MM.1S (cell line): ENCODE data around the gene GNPDA2.

Experiments used
- DNase-seq: peaks from one replicate; pipeline ENCODE4 v3.0.0-alpha.2; 2015
- H2AFZ ChIP-seq: fragments of 300-600 bp; sonication (generic); 2 replicates; pipeline ENCODE4 v1.6.0; 2016; ENCODE audit warnings: antibody characterized with exemption, low read length
- H3F3A ChIP-seq: fragments of 300-600 bp; sonication (generic); 2 replicates; pipeline ENCODE4 v1.6.1; 2016; ENCODE audit warnings: mild to moderate bottlenecking, antibody characterized with exemption, low read length, moderate library complexity, mixed read lengths; ENCODE audit not compliant: insufficient read depth
- H3K27ac ChIP-seq: fragments of 300-600 bp; sonication (generic); 2 replicates; pipeline ENCODE4 v1.5.1; 2016; ENCODE audit warnings: mild to moderate bottlenecking, low read length
- H3K27me3 ChIP-seq: fragments of 300-600 bp; sonication (generic); replicated peaks from 2 replicates; pipeline ENCODE4 v1.6.0; 2016; ENCODE audit warnings: low read length; ENCODE audit not compliant: insufficient read depth
- H3K36me3 ChIP-seq: fragments of 300-600 bp; sonication (generic); replicated peaks from 2 replicates; pipeline ENCODE4 v1.6.1; 2016; ENCODE audit warnings: mild to moderate bottlenecking, low read length, mixed read lengths; ENCODE audit not compliant: insufficient read depth
- H3K4me1 ChIP-seq: fragments of 300-600 bp; sonication (generic); 2 replicates; pipeline ENCODE4 v1.6.1; 2016; ENCODE audit warnings: low read length, mixed read lengths
- H3K4me2 ChIP-seq: fragments of 300-600 bp; sonication (generic); 2 replicates; pipeline ENCODE4 v1.6.0; 2016; ENCODE audit warnings: low read depth, low read length
- H3K4me3 ChIP-seq: fragments of 300-600 bp; sonication (generic); 2 replicates; pipeline ENCODE4 v1.5.1; 2016; ENCODE audit warnings: low read length, mixed read lengths
- H3K79me2 ChIP-seq: fragments of 300-600 bp; sonication (generic); 2 replicates; pipeline ENCODE4 v1.6.1; 2016; ENCODE audit warnings: mixed run types, low read length, mixed read lengths
- H3K9ac ChIP-seq: fragments of 300-600 bp; sonication (generic); 2 replicates; pipeline ENCODE4 v1.6.1; 2016; ENCODE audit warnings: low read length, mixed read lengths
- H3K9me2 ChIP-seq: fragments of 300-600 bp; sonication (generic); replicated peaks from 2 replicates; pipeline ENCODE4 v1.6.1; 2016; ENCODE audit warnings: mild to moderate bottlenecking, low read length, mixed read lengths; ENCODE audit not compliant: insufficient read depth
- H3K9me3 ChIP-seq: fragments of 300-600 bp; sonication (generic); replicated peaks from 2 replicates; pipeline ENCODE4 v1.6.1; 2016; ENCODE audit warnings: mild to moderate bottlenecking, low read length, mixed read lengths; ENCODE audit not compliant: insufficient read depth
- H4K20me1 ChIP-seq: fragments of 300-600 bp; sonication (generic); 2 replicates; pipeline ENCODE4 v1.6.1; 2016; ENCODE audit warnings: mild to moderate bottlenecking, low read length, moderate library complexity, mixed read lengths; ENCODE audit not compliant: insufficient read depth
- EZH2 ChIP-seq: fragments of 300-600 bp; sonication (generic); optimal IDR thresholded peaks from 2 replicates; pipeline ENCODE3; 2017; ENCODE audit warnings: low read depth, mild to moderate bottlenecking, antibody characterized with exemption, low read length, mixed read lengths
- EZH2phosphoT487 ChIP-seq: fragments of 300-600 bp; sonication (generic); IDR thresholded peaks from 2 replicates; pipeline ENCODE4 v1.6.1; 2018; ENCODE audit warnings: antibody characterized with exemption, low read length
- TF ChIP-seq, protein P1 (sequence below): fragments of 300-600 bp; sonication (generic); IDR thresholded peaks from 2 replicates; pipeline ENCODE4 v1.5.1; 2016; ENCODE audit warnings: antibody characterized with exemption, low read length, mixed read lengths

The GNPDA2 gene

DNA sequence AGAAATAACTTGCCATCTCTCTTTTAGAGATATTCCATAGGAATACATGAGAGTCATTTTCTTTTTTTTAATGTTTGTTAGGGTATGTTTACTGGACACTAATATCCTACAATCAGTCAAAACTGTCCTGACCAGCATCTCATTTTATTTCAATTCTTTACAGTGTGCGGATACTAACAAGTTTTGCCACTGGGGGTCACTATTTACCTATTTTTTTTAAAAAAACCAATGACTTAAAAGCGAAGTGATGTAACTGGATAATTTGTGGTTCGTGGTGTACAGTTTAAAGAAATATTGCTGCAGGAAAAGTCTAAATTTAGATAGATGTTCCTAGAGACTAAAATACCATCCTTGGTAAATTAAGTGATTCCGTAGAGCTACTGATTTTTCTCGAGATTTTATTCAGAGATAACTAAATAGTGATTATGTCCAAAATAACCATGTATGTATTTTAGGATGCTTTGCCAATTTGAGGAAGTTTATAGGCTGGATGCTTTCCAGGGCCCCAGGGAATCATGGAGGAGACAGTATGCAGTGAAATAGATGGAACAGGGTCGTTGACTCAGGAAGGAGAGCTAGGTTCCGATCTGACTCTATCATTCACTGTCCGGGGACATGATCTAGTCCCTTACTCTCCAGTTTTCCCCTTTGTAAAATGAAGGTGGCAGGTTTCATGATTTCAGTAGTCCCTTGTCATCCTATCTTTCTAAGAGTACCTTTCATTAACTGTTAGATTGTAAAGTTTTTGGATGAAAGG lies 34.0 kb upstream of the GNPDA2 start:
- Histone ChIP-seq H3K4me1 (no peaks in the 10 kb centered on the region), H3K9me3 (no peaks in the 10 kb centered on the region), H3K4me2 (no peak overlapping the region), H3K27ac (no peak overlapping the region), H3K27me3 (no peaks in the 10 kb centered on the region), H3K9ac (no peak overlapping the region), H3K79me2 (no peaks in the 10 kb centered on the region), H3K36me3 (no peaks in the 10 kb centered on the region), H3K4me3 (no peak overlapping the region), H3F3A (no peaks in the 10 kb centered on the region), H3K9me2 (no peaks in the 10 kb centered on the region), H4K20me1 (no peaks in the 10 kb centered on the region), H2AFZ (no peak overlapping the region)
- TF ChIP-seq, protein P1, sequence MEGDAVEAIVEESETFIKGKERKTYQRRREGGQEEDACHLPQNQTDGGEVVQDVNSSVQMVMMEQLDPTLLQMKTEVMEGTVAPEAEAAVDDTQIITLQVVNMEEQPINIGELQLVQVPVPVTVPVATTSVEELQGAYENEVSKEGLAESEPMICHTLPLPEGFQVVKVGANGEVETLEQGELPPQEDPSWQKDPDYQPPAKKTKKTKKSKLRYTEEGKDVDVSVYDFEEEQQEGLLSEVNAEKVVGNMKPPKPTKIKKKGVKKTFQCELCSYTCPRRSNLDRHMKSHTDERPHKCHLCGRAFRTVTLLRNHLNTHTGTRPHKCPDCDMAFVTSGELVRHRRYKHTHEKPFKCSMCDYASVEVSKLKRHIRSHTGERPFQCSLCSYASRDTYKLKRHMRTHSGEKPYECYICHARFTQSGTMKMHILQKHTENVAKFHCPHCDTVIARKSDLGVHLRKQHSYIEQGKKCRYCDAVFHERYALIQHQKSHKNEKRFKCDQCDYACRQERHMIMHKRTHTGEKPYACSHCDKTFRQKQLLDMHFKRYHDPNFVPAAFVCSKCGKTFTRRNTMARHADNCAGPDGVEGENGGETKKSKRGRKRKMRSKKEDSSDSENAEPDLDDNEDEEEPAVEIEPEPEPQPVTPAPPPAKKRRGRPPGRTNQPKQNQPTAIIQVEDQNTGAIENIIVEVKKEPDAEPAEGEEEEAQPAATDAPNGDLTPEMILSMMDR, result peak; percentile 56
- TF ChIP-seq EZH2 (no peak), EZH2phosphoT487 (no peak)
- peak; percentile 59 for DNase-seq

DNA sequence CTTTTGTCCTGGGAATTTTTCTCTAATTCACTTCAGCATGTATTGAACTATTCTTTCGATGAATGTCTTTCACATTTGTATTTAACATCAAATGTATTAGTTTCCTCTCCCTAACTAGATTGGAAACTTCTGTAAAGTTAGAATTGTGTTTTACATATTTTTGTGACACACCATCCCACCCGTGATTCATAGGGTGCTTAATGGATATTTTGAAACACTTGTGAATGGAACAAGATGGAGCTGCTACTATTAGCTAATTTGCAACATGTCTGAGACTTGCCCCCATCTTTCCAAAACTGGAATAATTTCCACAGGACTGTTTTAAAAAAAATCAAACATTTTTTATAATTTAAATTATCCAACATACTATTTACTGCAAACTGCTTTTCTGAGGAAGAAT lies 30.2 kb upstream of the GNPDA2 start:
- no peak for DNase-seq
- TF ChIP-seq EZH2, result no peak
- TF ChIP-seq, protein P1, result no peak
- no peak for TF ChIP-seq EZH2phosphoT487
- Histone ChIP-seq H3K4me2 (no peak overlapping the region), H3K79me2 (no peaks in the 10 kb centered on the region), H3K9me3 (no peaks in the 10 kb centered on the region), H3F3A (no peaks in the 10 kb centered on the region), H3K9me2 (no peaks in the 10 kb centered on the region), H3K27me3 (no peaks in the 10 kb centered on the region), H3K27ac (no peak overlapping the region), H4K20me1 (no peaks in the 10 kb centered on the region), H3K36me3 (no peaks in the 10 kb centered on the region), H2AFZ (no peak overlapping the region), H3K9ac (no peak overlapping the region), H3K4me1 (no peaks in the 10 kb centered on the region), H3K4me3 (no peak overlapping the region)

DNA sequence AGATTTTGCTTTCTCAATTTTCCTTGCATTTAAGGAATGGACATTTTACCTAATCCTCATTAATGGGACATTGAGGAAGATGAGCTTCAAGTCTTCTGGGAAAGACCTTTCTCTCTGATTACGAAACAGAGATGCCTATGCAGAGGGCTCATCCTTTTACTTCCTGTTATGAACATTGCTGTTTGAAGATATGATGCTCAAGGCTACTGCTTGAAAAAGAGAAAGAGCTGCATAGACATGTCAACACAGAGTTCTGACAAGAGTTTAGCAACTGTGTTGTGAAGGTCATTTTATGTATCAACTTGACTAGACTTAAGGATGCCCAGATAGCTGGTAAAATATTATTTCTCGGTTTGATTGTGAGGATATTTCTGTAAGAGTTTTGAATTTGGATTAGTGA lies 13.8 kb upstream of the GNPDA2 start:
- Histone ChIP-seq H3K9ac (no peak overlapping the region), H2AFZ (no peak overlapping the region), H3K4me2 (no peak overlapping the region), H3K4me1 (no peaks in the 10 kb centered on the region), H3K27me3 (no peaks in the 10 kb centered on the region), H4K20me1 (no peaks in the 10 kb centered on the region), H3K36me3 (no peaks in the 10 kb centered on the region), H3K4me3 (no peak overlapping the region), H3K9me3 (no peaks in the 10 kb centered on the region), H3F3A (no peaks in the 10 kb centered on the region), H3K27ac (no peak overlapping the region), H3K79me2 (no peaks in the 10 kb centered on the region), H3K9me2 (no peaks in the 10 kb centered on the region)
- no peak for DNase-seq
- TF ChIP-seq, protein P1, result no peak
- TF ChIP-seq EZH2, result no peak
- no peak for TF ChIP-seq EZH2phosphoT487
